K562 (cell line): Measurements from ENCODE around the gene APOM. TPM values are rescaled to one million over a fixed set of nuclear protein-coding genes. Genes with fewer than 3 reads are reported as not detected.
A peak's percentile ranks its signal among the peaks of the same experiment; 100 is the strongest.

ENCODE experiments used
- FOSL1 ChIP-seq: fragments of 200-800 bp; sonication (Bioruptor generic); conservative IDR thresholded peaks from 2 replicates; pipeline ENCODE4 v1.6.1; 2016; ENCODE audit warnings: missing genetic modification characterization, missing compliant biosample characterization
- MTA2 ChIP-seq: fragments of 450-650 bp; IDR thresholded peaks from 2 replicates; pipeline ENCODE4 v1.6.1; 2016; ENCODE audit warnings: low read depth
- NFATC3 ChIP-seq: fragments of 450-650 bp; IDR thresholded peaks from 2 replicates; pipeline ENCODE4 v1.6.1; 2017; ENCODE audit warnings: mild to moderate bottlenecking
- RBM39 ChIP-seq: fragments of 200-400 bp; formaldehyde crosslinking; optimal IDR thresholded peaks from 2 replicates; pipeline ENCODE3; 2018; ENCODE audit warnings: low read depth, low read length
- STAG1 ChIP-seq: sonication (generic); formaldehyde crosslinking; IDR thresholded peaks from 2 replicates; pipeline ENCODE4 v1.5.0; 2020; ENCODE audit warnings: missing genetic modification reagents, borderline replicate concordance
- ZNF175 ChIP-seq: fragments of 200-800 bp; sonication (Bioruptor generic); IDR thresholded peaks from 2 replicates; pipeline ENCODE4 v1.6.1; 2016; ENCODE audit warnings: low read depth, mild to moderate bottlenecking, missing genetic modification characterization, missing compliant biosample characterization
- ZNF232 ChIP-seq: sonication (generic); formaldehyde crosslinking; IDR thresholded peaks from 2 replicates; pipeline ENCODE4 v1.8.0; 2022; ENCODE audit warnings: mild to moderate bottlenecking, missing genetic modification reagents
- ZNF695 ChIP-seq: fragments of 450-650 bp; formaldehyde crosslinking; IDR thresholded peaks from 2 replicates; pipeline ENCODE4 v1.4.0; 2020; ENCODE audit warnings: mild to moderate bottlenecking, moderate library complexity
- polyA plus RNA-seq, 8 experiments: library from polyadenylated mRNA; depleted of rRNA in 4 of 8; stranded (reverse) in 5 of 8; unstranded in 3 of 8; fragments of >200 nt; fragmentation: Nextera tagmentation in 2 of 8; fragmentation: Illumina TruSeq in 1 of 8; extraction: Ambion mirVana in 2 of 8; extraction: Trizol in 1 of 8; gene quantifications; 2 replicates each; pipeline versions ENCODE4 v1.2.1 to v1.2.3, GENCODE V29; 2011 to 2014; ENCODE audit warnings: inconsistent platforms in 1 of 8, missing spikeins in 1 of 8
- total RNA-seq, 7 experiments: library from RNA; depleted of rRNA in 6 of 7; stranded (reverse); fragments of >200 nt in 6 of 7; fragmentation: Illumina TruSeq in 2 of 7; extraction: Trizol in 2 of 7; gene quantifications; 2 replicates each; pipeline versions ENCODE4 v1.2.1 to v1.2.3, GENCODE V29; 2011 to 2021; ENCODE audit warnings: low replicate concordance in 1 of 7
- TF ChIP-seq, protein P1 (sequence below), 2 experiments: fragments of 450-650 bp in 1 of 2; sonication (generic) in 1 of 2; formaldehyde crosslinking in 1 of 2; IDR thresholded peaks; 2 replicates each; pipeline versions ENCODE4 v1.7.1 to v1.9.0; 2016 to 2022; ENCODE audit warnings: inconsistent platforms in 1 of 2, mild to moderate bottlenecking in 1 of 2, missing genetic modification reagents in 1 of 2
- TF ChIP-seq, protein P2 (sequence below): fragments of 450-650 bp; formaldehyde crosslinking; IDR thresholded peaks from 2 replicates; pipeline ENCODE4 v1.4.0; 2020; ENCODE audit warnings: mild to moderate bottlenecking, moderate library complexity
- TF ChIP-seq, protein P3 (sequence below): fragments of 450-650 bp; conservative IDR thresholded peaks from 2 replicates; pipeline ENCODE4 v1.6.1; 2016; ENCODE audit warnings: missing genetic modification characterization, low read depth, mild to moderate bottlenecking, missing compliant biosample characterization, moderate library complexity
- TF ChIP-seq, protein P4 (sequence below): sonication (generic); formaldehyde crosslinking; IDR thresholded peaks from 2 replicates; pipeline ENCODE4 v1.8.0; 2023; ENCODE audit warnings: mild to moderate bottlenecking, missing genetic modification reagents

APOM gene
- total and polyA plus RNA-seq, 9 of the 15 experiments (the other 6 are each of a cell fraction or from before 2014, with no cell fraction given), result 5.7 to 24.3 (median 10.4) TPM

DNA sequence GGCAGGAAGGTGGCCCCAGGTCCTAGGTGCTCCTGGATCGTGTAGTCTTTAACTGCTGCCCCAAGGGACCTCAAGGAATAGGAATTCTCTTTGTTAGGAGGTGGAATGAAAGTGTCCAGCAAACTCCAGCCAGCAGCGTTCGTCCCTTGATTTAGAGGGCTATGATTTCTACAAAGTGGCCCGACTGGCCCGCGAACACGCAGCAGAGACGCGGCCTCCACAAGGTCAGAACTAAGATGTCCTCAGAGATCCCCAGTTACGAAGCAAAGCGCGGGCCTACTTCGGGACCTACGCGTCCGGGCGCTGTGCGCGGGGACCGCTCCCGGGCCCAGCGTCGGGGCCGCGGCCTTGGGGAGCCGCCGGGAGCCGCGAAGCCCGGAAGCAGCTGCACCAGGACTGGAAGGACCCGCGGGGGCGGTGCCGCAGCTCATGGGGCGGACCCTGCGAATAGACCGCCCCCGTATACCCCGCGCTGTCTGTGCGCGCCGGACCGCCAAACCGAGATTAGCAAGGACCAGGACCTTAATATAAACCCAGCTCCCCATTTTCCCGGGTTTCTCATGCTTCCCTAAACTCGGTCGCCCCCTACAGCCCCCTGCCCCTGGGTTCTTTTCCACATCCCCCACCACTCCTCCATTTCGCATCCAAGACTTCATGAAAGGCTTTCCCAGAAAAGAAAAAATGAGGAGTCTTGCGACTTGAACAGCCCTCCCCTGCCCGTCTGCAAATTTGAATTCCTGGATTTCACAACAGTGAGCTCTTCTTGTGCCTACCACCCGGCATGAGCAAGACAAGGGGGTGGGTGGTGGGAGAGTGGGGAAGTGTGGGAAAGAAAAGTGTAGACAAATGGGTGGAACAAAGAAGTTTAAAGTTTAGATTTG lies 4.9 kb downstream of the APOM start, which contains the start of gene C6orf47 (continued):
- TF ChIP-seq, protein P1, sequence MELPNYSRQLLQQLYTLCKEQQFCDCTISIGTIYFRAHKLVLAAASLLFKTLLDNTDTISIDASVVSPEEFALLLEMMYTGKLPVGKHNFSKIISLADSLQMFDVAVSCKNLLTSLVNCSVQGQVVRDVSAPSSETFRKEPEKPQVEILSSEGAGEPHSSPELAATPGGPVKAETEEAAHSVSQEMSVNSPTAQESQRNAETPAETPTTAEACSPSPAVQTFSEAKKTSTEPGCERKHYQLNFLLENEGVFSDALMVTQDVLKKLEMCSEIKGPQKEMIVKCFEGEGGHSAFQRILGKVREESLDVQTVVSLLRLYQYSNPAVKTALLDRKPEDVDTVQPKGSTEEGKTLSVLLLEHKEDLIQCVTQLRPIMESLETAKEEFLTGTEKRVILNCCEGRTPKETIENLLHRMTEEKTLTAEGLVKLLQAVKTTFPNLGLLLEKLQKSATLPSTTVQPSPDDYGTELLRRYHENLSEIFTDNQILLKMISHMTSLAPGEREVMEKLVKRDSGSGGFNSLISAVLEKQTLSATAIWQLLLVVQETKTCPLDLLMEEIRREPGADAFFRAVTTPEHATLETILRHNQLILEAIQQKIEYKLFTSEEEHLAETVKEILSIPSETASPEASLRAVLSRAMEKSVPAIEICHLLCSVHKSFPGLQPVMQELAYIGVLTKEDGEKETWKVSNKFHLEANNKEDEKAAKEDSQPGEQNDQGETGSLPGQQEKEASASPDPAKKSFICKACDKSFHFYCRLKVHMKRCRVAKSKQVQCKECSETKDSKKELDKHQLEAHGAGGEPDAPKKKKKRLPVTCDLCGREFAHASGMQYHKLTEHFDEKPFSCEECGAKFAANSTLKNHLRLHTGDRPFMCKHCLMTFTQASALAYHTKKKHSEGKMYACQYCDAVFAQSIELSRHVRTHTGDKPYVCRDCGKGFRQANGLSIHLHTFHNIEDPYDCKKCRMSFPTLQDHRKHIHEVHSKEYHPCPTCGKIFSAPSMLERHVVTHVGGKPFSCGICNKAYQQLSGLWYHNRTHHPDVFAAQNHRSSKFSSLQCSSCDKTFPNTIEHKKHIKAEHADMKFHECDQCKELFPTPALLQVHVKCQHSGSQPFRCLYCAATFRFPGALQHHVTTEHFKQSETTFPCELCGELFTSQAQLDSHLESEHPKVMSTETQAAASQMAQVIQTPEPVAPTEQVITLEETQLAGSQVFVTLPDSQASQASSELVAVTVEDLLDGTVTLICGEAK (IDR thresholded peaks at IDR 0.05), result peak; percentile 65
- TF ChIP-seq, protein P1 (CRISPR knock-in tag; IDR thresholded peaks at IDR 0.05), result no peak
- no peak for TF ChIP-seq RBM39
- TF ChIP-seq ZNF175 (CRISPR knock-in tag), result no peak
- TF ChIP-seq, protein P2, sequence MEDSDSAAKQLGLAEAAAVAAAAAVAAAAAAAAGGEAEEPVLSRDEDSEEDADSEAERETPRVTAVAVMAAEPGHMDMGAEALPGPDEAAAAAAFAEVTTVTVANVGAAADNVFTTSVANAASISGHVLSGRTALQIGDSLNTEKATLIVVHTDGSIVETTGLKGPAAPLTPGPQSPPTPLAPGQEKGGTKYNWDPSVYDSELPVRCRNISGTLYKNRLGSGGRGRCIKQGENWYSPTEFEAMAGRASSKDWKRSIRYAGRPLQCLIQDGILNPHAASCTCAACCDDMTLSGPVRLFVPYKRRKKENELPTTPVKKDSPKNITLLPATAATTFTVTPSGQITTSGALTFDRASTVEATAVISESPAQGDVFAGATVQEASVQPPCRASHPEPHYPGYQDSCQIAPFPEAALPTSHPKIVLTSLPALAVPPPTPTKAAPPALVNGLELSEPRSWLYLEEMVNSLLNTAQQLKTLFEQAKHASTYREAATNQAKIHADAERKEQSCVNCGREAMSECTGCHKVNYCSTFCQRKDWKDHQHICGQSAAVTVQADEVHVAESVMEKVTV, result peak; percentile 4; the same call in 1 of the 2 replicates
- TF ChIP-seq ZNF695 (CRISPR knock-in tag), result peak; percentile 78; the same call in 1 of the 2 replicates
- TF ChIP-seq STAG1, result no peak
- peak; percentile 12; the same call in 1 of the 2 replicates for TF ChIP-seq MTA2
- no peak for TF ChIP-seq ZNF232 (CRISPR knock-in tag)
- no peak for TF ChIP-seq FOSL1 (tag)
- peak; percentile 81; the same call in 1 of the 2 replicates for TF ChIP-seq NFATC3
- TF ChIP-seq, protein P3, sequence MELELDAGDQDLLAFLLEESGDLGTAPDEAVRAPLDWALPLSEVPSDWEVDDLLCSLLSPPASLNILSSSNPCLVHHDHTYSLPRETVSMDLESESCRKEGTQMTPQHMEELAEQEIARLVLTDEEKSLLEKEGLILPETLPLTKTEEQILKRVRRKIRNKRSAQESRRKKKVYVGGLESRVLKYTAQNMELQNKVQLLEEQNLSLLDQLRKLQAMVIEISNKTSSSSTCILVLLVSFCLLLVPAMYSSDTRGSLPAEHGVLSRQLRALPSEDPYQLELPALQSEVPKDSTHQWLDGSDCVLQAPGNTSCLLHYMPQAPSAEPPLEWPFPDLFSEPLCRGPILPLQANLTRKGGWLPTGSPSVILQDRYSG (tag), result no peak
- TF ChIP-seq, protein P4, sequence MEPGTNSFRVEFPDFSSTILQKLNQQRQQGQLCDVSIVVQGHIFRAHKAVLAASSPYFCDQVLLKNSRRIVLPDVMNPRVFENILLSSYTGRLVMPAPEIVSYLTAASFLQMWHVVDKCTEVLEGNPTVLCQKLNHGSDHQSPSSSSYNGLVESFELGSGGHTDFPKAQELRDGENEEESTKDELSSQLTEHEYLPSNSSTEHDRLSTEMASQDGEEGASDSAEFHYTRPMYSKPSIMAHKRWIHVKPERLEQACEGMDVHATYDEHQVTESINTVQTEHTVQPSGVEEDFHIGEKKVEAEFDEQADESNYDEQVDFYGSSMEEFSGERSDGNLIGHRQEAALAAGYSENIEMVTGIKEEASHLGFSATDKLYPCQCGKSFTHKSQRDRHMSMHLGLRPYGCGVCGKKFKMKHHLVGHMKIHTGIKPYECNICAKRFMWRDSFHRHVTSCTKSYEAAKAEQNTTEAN (CRISPR knock-in tag), result no peak
